HG02884 (cell line): ENCODE data around the gene BLTP3A.
"Not testable (repeated sequence)": the region's sequence is repeated elsewhere in the genome, so short reads cannot be mapped to it uniquely, and the experiment has no call there.

Experiments used
- ATAC-seq: cut with Tn5 transposase; IDR thresholded peaks from one replicate; pipeline ENCODE4 v1.9.1; 2021; ENCODE audit warnings: mild to moderate bottlenecking, moderate library complexity; ENCODE audit not compliant: unreplicated experiment

Gene BLTP3A

GRCh38 chr6:34791701-34792604, at the start of gene BLTP3A:
Gene BLTP3A (plus strand): TSS chr6:34792083. CDS start chr6:34792251, 168 bp downstream.
- ATAC-seq, result no peak

GRCh38 chr6:34742094-34742493, 49.8 kb upstream of the BLTP3A start:
- ATAC-seq, result no peak

GRCh38 chr6:34743625-34744293, 48.1 kb upstream of the BLTP3A start:
- ATAC-seq, result no peak

GRCh38 chr6:34744294-34744647, 47.6 kb upstream of the BLTP3A start:
- not testable (repeated sequence) for ATAC-seq

- ATAC-seq, result no peak
Observed at GRCh38 chr6:34745277-34746103, 46.4 kb upstream of the BLTP3A start.

- no peak for ATAC-seq
Observed at GRCh38 chr6:34746104-34746846, 45.6 kb upstream of the BLTP3A start.

- no peak for ATAC-seq
Observed at GRCh38 chr6:34748757-34749156, 43.1 kb upstream of the BLTP3A start.

- ATAC-seq, result peak; percentile 5
Observed at GRCh38 chr6:34756513-34756856, 35.4 kb upstream of the BLTP3A start.

GRCh38 chr6:34757687-34758274, 34.1 kb upstream of the BLTP3A start:
- ATAC-seq, result no peak

GRCh38 chr6:34760108-34760507, 31.8 kb upstream of the BLTP3A start:
- ATAC-seq, result no peak

- not testable (repeated sequence) for ATAC-seq
Observed at GRCh38 chr6:34761681-34762080, 30.2 kb upstream of the BLTP3A start.

- no peak for ATAC-seq
Observed at GRCh38 chr6:34768148-34768547, 23.7 kb upstream of the BLTP3A start.

GRCh38 chr6:34771727-34772126, 20.2 kb upstream of the BLTP3A start:
- ATAC-seq, result no peak

GRCh38 chr6:34772940-34773339, 18.9 kb upstream of the BLTP3A start:
- ATAC-seq, result no peak

GRCh38 chr6:34773916-34774315, 18.0 kb upstream of the BLTP3A start:
- ATAC-seq, result no peak

GRCh38 chr6:34774967-34775366, 16.9 kb upstream of the BLTP3A start:
- ATAC-seq, result no peak

- not testable (repeated sequence) for ATAC-seq
Observed at GRCh38 chr6:34785375-34785774, 6.5 kb upstream of the BLTP3A start.

GRCh38 chr6:34787152-34787551, 4.7 kb upstream of the BLTP3A start:
- ATAC-seq, result not testable (repeated sequence)

- ATAC-seq, result no peak
Observed at GRCh38 chr6:34788111-34788510, 3.8 kb upstream of the BLTP3A start.

- no peak for ATAC-seq
Observed at GRCh38 chr6:34791164-34791700, 651 bp upstream of the BLTP3A start.
